ENCODE measurements around the gene ICOSLG.

DNA sequence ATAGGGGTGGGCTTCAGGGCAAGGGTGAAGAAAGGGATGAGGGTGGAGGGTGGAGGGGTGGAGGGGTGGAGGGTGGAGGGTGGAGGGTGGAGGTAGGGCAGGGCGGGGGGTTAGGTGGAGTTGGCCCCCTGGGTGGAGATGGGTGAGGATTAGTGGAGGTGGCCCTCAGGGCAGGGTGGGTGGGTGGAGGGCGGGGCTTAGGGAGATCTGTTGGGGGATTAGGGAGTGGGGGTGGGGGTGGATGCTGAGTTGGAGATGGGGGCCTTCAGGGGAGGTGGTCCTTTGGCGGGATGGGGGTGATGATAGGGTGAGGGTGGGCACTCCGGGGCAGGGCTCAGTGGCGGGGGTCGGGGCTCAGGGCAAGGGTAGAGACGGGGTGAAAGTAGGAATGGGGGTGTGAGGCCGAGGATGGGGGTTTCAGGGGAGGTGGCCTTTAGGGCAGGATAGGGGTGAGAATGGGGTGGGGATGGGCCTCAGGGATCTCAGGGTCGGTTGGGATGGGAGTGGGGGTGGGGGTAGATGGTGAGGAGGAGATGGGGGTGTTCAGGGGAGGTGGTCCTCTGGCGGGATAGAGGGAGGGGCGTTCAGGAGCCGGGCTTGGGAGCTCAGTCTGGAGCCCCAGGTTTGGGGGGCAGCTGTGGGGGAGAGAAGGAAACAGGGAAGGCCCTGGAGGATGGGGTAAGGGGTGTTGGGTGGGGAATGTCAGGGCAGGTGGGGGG is 21.8 kb upstream of the ICOSLG start:
- TF ChIP-seq POLR2AphosphoS5 (IDR thresholded peaks at IDR 0.05) (no peak), POLR2A (IDR thresholded peaks at IDR 0.05) (no peak), EP300 (IDR thresholded peaks at IDR 0.05) (no peak)
- TF ChIP-seq, protein P1, sequence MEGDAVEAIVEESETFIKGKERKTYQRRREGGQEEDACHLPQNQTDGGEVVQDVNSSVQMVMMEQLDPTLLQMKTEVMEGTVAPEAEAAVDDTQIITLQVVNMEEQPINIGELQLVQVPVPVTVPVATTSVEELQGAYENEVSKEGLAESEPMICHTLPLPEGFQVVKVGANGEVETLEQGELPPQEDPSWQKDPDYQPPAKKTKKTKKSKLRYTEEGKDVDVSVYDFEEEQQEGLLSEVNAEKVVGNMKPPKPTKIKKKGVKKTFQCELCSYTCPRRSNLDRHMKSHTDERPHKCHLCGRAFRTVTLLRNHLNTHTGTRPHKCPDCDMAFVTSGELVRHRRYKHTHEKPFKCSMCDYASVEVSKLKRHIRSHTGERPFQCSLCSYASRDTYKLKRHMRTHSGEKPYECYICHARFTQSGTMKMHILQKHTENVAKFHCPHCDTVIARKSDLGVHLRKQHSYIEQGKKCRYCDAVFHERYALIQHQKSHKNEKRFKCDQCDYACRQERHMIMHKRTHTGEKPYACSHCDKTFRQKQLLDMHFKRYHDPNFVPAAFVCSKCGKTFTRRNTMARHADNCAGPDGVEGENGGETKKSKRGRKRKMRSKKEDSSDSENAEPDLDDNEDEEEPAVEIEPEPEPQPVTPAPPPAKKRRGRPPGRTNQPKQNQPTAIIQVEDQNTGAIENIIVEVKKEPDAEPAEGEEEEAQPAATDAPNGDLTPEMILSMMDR (IDR thresholded peaks at IDR 0.05): no peak
